HG03575 (cell line): ENCODE results near the gene MRPS34.

Experiments
- ATAC-seq: cut with Tn5 transposase; IDR thresholded peaks from one replicate; pipeline ENCODE4 v1.9.1; 2021; ENCODE audit not compliant: unreplicated experiment, insufficient number of reproducible peaks, low FRiP score; ENCODE audit errors: extremely low read depth

MRPS34 gene

DNA sequence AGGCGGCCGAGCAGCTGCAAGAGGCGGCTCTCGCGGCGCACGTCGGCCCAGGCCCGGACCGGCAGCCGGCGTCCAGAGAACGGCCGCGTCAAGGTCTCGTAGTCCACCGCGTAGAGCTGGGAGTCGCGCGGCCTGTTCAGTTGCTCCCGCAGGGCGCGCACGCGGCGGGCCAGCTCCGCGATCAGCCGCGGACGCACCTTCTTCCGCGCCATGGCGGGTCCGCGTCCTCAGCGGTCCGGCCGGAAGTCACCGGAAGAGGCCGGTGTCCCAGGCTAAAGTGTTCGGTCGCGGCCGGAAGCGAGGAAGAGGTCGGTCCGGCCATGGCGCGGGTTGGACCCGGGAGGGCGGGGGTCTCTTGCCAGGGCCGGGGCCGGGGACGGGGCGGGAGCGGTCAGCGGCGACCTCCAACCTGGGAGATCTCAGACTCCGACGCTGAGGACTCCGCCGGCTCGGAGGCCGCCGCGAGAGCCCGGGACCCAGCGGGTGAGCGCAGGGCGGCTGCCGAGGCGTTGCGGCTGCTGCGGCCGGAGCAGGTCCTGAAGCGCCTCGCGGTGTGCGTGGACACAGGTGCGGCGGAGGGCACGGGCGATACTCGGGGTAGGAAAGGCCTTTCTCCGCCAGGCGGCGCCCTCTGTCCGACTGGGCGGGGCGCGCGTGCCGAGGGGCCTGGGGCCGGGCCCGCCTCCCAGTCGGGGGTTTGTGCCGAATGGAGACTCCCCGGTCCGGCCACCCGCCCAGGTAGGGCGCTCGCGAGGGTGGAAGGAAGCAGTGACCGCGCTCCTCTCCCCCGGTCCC, at the start of gene MRPS34:
MRPS34 (minus strand) TSS at position 227 of the 795 bp plus-strand sequence; CDS start at position 212, 15 bp downstream.
- no peak for ATAC-seq

GRCh38 chr16:1821861-1822611, 49.1 kb upstream of the MRPS34 start:
- ATAC-seq, result no peak

DNA sequence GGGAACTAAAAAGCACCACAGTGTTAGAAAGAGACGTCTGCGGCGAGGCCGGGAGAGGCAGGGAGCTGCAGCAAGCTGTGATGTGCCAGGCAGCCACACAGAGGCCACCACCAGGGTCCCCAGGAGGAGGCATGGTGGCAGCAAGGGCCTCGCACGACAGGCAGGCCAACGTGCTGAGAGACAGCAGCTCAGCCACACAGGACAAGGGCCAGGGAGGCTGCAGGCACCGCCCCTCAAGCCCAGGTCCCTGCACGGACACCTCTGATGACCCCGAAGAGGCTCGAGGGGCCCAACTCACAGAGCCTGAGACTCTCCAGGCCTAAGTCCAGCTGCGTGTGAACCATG, 48.0 kb upstream of the MRPS34 start:
- ATAC-seq, result no peak

GRCh38 chr16:1820096-1820945, 47.4 kb upstream of the MRPS34 start:
- ATAC-seq, result no peak

DNA sequence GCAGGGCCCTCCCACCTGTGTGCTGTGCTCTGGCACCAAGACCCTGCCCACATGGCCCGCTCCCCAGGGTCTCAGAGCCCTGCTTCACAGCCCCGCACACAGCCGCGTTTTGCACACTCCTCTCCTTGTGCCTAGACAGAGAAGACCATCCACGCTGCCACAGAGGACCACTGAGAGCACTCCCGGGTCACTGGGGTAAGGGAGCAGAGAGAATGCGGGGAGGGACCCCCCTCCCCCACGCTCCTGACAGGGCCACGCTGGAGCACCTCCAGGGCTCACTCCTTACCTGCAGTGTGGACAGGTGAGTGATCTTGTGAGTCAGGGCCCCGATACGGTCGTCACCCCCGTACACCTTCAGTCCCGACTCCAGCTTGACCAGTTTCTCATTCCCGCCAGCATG, 46.7 kb upstream of the MRPS34 start:
- no peak for ATAC-seq

DNA sequence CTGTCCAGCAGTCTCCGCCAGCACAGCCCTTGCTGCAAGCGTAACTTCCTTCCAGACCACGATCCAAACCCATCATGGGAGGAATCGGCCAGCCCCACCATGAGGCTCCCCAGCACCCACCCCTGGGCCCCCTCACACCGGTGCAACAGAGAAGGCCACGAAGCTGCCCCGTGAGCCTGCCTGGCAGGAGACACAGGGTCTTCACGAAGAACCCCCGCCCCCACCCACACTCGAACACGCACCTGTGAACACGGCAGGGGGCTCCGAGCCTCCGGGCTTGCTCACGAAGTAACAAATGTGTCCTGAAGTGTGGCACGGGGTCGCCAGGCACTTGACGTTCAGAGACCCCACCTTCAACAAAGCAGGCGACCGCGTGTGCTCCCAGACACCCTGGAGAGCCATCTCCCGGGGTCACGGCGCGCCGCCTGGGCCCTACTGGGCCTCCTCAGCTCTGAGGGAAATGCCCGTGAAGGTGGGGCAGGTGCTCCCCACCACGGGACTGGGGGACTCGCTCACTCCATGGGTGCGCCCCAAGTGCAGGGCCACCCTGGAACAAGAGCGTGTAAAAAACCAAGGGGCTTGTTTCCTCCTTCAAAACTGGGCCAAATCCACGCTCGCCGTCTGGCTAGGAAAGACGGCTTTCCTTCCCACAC, 46.1 kb upstream of the MRPS34 start:
- no peak for ATAC-seq

DNA sequence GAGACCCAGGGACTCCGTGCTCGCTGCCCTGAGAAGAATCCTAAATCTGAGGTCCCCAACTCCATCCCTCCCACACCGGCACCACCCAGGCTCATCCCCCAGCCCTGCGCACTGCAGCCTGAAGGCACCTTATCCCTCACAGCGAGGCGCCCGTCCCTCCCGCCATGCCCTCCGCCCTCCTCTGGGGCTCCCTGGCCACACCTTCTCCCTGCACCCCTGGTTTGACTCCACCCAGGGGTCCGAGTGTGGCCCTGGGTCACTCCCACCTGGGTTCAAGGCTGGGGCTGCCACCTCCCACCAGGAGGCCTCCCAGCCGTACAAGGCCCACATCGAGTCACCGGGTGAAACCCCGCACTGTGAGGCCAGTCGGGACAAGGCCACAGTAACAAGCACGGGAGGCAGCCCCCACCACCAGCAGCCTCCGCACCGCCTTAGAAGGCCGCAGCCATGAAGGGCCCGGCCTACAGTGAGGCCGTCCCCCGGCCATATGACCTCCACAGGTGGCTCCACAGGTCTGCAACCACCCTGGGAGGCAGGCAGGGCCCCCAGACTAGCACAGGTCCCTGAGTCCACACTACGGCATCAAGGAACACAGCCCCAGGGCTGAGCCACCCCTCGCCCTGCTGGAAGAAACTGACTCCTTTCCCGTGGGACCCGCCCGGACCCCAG, 45.4 kb upstream of the MRPS34 start:
- ATAC-seq, result no peak

DNA sequence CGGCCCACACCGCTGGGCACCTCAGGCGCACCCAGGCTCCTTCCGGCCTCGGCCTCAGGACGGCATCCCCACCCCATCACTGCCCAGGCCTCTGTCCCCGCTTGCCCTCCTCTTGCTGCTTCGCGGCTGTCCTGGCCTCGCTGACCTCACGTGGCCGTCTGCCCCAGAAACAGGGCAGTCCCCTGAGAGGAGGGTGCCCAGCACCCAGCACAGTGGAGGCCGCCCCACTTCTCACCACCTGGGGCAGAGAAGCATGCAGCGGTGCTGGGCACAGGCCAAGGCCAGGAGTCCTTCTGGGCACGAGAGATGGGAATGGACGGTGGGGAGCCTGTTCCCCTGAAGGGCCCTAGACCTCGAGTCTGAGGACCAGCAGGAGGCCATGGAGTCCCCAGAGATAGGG, 44.8 kb upstream of the MRPS34 start:
- no peak for ATAC-seq

- ATAC-seq, result no peak
These were observed 44.3 kb upstream of the MRPS34 start for GRCh38 chr16:1817276-1817589.

DNA sequence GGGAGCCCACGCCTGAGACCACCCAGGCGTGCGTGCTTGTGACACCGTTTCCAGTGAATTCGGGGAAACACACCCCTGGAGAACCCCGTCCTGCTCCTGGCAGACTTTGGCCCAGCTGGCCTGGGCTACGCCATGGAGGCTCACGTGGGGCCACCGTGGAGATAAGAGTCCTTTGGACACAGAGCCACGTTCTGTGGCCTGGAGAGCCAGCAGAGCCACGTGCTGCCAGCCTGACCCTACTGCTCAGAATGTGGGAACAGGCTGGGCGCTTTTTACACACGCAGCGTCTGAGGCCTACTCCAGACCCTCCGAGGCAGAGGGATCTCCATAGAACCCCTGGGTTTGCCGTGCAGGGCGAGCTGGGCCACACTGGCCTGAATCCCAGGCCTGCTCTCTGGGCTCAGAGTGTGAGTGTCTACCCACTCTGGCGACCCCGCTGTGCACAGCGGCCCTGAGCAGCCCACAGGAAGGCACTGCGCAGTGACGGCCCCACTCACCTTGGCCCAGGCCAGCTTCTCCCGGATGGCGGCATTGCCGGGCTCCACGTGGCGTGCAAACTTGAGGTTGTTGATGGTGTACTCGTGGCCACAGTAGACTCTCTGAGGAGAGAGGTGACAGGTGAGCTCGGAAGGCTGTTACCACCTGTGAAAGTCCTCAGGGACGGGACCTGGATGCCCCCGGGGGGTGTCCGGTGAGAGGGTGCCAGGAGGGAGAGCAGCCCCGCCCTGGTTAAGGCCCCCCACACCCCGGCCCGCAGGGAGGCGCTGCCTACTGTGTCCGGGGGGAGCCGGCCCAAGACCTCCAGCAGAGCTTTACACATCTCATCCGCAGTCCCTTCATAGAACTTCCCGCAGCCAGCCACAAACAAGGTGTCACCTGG, 43.7 kb upstream of the MRPS34 start:
- ATAC-seq, result no peak

GRCh38 chr16:1815461-1815860, 42.5 kb upstream of the MRPS34 start:
- ATAC-seq, result no peak

DNA sequence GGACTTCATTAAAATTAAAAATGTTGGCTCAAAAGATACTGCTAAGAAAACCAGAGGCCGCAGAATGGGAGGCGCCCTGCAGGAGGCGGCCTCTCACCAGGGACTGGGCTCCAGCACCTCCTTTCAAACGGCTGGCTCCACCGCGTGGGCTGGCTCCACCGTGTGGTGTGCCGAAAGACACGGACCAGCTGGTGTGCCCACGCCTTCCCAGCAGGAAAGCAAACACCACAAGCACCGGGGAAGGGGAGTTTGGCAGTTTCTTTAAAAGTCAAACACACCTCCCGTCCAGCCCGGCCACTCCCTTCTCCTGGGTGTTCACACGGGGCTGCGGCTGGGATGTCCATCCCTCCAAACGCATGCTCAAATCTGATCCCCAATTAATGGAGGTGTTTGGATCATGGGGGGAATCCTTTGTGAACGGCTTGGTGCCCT, 39.8 kb upstream of the MRPS34 start:
- no peak for ATAC-seq

DNA sequence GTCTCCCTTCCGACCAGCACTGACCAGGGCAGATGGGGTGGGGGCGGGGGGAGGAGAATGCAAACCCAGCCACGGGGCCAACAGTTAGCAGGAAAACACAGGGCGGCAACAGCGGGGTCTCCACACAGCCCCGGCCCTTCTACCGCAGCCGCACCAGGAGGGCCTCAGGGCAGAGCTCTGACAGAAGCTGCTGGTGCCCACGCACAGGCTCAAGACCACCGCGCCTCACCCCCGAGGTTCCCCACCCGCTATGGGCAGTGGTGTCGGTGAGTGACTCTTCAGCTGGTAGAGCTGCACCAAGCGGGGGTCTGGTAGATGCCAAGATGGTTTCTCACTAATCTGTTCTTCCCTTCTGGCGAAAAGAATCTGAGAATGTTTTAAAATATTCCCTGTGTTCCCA, 37.6 kb upstream of the MRPS34 start:
- no peak for ATAC-seq

DNA sequence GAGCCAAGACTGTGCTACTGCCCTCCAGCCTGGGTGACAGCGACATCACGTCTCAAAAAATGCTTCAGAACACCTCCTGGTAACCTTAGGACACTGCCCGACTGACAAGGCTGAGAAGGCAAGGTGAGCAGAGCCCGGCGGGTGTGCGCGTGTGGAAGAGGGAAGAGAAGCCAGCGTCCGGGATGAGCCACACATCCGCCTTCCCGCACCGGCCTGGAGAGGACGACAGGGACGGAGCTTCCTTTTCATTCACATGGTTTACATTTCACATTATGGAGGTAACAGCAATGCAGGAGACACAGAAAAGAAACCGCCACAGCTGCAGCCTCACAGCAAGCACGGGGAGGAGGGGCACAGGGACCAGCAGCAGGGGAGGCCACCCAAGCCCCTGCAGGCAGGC, 37.2 kb upstream of the MRPS34 start:
- no peak for ATAC-seq

GRCh38 chr16:1809281-1809801, 36.4 kb upstream of the MRPS34 start:
- no peak for ATAC-seq

DNA sequence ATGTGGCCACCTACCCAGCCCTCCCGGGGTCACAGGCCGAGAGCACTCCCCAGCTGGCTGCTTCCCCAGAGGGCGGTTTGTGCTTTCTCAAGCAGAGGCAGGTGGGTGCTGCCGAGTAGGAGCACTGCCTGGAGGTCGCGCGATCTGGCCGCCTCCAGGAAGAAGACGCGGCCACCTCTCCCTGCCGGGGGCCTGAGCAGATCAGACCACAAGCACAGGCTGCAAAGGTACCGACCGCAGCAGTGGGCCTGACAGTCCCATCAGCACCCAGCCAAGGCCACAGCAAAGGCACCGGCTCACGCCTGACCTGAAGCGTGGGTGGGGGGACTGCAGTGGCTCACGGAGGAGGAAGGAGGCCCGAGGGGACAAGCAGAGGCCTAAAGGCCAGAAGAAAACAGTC, 35.8 kb upstream of the MRPS34 start:
- ATAC-seq, result no peak

DNA sequence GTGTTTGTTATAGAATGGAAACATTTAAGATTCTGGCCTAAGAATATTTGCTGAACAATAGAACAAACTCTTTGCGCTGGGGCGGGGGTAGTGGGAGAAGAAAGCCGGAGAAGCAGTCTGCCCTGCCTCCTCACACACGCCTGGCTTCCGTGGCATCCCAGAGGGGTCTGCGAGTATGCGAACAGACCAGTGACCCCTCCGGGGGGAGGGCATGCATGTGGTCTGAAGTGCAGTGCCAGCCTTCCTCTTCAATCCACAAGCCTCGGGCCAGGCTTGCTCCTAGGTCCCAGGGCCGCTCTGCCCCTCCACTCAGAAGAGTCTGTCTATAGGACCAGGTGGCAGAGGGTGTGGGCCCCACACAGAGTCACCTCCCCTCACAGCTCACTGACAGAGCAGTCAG, 34.7 kb upstream of the MRPS34 start:
- ATAC-seq, result no peak

GRCh38 chr16:1800701-1801100, 27.8 kb upstream of the MRPS34 start:
- no peak for ATAC-seq
